Skin epidermis (tissue), 12 donors: ENCODE measurements around the gene ZNF717.
"Not testable (repeated sequence)": the region's sequence is repeated elsewhere in the genome, so short reads cannot be mapped to it uniquely, and the experiment has no call there.

Experiments
- H3K27ac ChIP-seq, 21 experiments: fragments of 200-600 bp; sonication (generic) in 11 of 21; one replicate each; pipeline ENCODE4 v1.5.0; 2020; ENCODE audit warnings: mild to moderate bottlenecking in 3 of 21, inconsistent platforms in 2 of 21, moderate library complexity in 2 of 21
- H3K4me3 ChIP-seq, 7 experiments: fragments of 200-600 bp; sonication (generic) in 2 of 7; one replicate each; pipeline ENCODE4 v1.5.0; 2020; ENCODE audit warnings: inconsistent platforms in 2 of 7, mild to moderate bottlenecking in 2 of 7, moderate library complexity in 1 of 7

The ZNF717 gene

DNA sequence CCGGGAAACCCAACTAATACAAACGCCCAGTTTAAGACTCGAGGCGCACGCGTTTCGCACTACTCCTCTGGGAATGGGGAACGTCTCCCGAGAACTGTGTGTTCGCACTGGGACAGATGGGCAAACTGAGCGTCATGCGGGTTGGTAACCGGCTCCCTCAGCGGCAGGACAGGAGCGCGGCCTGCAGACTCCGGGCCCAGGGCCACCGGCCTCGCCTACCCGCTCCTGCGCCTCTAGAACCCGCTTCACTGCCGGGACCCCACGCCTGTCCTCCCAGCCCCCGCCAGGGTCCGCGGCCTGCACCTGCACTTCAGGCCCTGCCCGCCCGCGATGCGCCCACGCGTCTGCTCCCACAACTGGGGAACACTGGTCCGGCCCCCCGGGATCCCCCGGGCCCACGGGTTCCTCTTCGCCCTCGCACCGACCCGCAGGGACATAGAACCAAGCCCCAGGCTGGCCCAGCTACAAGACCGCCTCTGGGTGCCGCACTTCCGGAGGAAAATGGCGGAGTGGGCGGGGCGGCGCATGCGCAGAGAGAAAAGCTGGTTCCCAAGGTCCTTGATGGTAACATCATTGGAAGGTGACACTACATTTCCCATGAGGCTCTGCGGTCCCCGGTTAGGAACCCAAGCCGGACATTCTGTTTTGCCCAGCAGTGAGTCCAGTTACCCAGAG lies at the start of gene ZNF717:
TSS of gene ZNF717 (minus strand) at position 469 of the 675 bp plus-strand sequence. CDS start 2,187 bp downstream, outside the sequence.
- peak within 1 kb of the TSS; percentile 56 to 77 (median 71) for H3K4me3 ChIP-seq
- H3K27ac ChIP-seq = peak within 1 kb of the TSS; percentile 43 to 95 (median 88)

DNA sequence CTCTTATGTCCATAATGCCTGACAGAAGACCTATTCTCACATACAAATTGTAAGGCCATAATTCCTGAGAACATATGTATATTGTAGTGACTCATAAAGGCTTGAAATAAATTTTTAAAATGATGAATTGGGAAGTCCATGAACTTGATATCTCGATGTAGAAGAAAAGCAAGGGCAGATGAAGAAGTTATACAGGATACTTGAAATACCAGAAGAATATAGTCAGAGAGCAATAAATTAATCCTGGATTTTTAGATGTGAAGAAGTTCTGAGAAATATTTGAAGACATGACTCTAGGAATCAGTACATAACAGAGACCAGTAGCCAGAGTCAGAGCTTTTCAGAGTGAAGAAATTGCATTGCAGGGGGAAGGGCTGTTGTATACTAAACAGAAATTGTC lies 45.7 kb upstream of the ZNF717 start:
- not testable (repeated sequence) for H3K4me3 ChIP-seq, H3K27ac ChIP-seq

DNA sequence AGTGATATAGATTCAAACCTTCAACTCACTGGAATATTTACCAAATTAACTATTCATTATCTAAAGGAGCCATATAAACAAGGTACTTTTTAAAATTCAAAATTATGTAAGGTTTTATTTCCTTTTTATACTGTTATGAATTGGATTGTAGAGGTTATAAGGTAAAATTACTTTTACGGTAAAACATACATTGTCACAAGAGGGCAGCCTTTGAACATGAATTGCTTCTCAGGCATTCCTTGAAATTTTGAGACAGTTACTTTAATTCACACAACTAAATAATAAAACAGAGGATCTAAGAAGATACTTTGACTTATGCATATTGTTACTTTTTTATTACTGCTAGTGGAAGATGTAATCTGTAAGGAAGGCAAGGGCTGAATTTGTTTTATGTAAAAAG lies 32.7 kb upstream of the ZNF717 start:
- H3K4me3 ChIP-seq, H3K27ac ChIP-seq: not testable (repeated sequence)

DNA sequence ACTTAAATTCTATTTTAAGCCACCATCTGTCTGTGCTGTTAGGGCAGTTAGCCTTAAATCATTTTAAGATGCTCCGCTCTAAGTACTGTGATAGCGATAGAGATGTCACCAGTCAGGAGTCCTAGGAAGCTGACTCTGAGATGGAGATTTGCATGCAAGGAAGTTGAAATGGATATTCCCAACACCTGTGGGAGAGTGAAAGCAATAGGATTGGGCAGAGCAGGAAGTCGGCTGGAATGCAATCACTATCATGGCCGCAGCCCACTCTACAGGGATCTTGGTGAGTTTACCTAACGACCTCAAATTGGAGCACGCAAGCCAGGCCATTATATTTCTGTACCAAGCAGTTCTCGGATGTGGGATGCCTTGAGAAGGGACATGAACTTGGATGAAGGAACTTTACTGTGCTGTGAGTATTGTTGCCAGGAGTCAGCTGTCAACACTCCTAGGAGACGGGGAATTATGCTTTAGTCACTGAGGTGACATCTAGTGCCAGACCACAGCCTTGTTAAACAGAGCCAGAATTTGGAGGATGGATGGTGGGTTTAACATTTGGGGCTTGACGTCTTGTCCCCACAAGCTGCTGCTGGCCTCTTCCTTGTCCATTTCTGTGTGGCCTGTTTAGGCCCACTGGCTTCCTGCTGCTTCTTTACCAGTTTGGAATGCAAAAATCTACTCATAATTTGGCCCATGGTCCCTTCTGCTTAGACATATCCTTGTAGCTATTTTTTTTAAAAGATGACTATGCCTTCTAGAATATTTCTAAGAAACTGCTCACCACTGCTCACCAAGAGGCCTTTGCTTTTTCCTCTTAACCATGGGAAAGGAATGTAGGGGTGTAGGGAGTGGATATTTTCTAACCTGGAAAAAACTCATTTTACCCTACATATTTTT lies 31.2 kb upstream of the ZNF717 start:
- H3K4me3 ChIP-seq = not testable (repeated sequence)
- H3K27ac ChIP-seq = peak overlapping the region in 1 of 21 experiments; percentile 12

DNA sequence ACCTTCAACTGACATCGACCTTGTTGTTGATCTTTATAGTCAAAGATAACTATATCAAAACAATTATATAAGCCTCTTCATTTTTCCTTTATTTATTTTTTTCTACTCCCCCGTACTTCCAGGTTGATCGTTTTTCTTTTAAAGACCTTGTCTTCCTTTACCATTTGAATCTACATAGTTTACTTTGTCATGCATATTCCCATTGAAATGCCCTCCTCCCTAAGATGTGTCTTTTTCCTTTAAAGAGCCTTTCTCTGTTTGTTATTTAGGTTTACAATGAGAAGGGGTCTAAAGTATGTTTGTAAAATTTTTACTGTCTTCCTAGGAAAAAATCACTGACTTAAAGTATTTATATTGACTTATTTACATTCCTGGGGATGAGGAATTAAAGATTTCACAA lies 29.4 kb upstream of the ZNF717 start:
- H3K27ac ChIP-seq = no peak overlapping the region
- H3K4me3 ChIP-seq = no peak overlapping the region

DNA sequence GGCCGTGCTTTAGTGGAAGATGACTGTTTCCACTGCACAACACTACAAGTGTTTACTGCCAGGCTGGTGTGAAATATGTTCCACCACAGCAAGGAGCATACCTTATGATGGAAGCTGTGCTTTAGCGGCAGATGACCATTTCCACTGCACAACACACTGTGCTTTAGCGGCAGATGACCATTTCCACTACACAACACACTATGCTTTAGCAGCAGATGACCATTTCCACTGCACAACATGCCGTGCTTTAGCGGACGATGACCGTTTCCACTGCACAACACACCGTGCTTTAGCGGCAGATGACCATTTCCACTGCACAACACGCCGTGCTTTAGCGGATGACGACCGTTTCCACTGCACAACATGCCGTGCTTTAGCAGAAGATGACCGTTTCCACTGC lies 2.8 kb downstream of the ZNF717 start:
- Histone ChIP-seq H3K27ac (no peak overlapping the region), H3K4me3 (no peak overlapping the region)

DNA sequence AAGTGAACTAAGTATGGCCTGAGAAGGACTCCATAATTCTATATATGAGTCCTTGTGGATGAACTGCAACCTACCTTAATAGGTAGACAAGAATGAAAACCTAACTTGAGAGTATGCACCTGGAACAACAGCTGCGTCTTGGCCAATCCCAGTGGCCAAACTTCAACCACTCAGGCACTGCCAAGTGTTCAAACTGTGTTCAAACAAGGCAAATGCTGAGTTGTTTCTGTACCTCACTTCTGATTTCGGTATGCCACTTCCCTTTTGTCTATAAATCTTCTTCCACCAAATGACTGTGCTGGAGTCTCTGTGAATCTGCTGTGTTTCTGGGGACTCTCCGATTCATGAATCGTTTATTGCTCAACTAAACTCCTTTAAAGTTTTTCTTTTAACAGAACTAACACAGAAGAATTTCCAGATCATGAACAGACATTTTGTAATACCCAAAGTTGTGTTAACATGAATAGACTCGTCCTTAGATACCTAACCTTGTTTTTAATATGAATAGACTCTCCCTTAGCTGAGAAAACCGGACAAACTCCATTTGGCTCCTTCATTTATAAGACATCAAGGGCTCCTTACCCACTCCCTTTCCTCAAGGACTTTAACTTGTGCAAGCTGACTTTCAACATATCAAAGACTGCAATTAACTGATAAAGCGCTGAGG lies 4.1 kb downstream of the ZNF717 start:
- no peak overlapping the region for H3K4me3 ChIP-seq

DNA sequence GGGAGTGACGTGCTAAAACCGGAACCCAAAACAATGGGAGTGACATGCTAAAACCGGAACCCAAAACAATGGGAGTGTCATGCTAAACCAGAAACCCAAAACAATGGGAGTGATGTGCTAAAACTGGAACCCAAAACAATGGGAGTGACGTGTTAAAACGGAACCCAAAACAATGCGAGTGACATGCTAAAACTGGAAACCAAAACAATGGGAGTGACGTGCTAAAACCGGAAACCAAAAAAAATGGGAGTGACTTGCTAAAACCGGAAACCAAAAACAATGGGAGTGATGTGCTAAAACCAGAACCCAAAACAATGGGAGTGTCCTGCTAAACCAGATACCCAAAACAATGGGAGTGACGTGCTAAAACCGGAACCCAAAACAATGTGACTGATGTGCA lies 7.6 kb downstream of the ZNF717 start:
- not testable (repeated sequence) for H3K4me3 ChIP-seq, H3K27ac ChIP-seq

More for the DNA sequence above, 4.1 kb downstream of the ZNF717 start:
- peak overlapping the region in 5 of 21 experiments; percentile 10 to 50 (median 37) for H3K27ac ChIP-seq

DNA sequence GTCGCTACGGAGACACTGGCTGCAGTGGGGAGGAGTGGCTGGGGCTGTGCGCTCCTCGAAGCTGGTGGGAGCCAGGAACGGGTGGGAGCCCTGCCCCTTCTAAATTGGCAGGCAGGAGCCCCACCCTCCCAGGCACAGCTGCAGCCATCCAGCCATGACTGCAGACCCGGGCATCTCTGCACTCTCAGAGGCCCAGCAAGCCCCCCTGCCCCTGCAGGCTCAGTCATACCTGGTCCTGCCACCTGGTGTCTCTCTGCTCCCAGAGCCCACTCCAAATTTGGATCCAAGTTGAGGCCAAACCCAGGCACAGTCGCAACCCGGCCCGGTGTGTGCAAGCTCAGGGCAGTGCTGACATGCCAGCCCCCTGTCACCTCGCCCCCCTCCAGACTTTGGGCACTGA lies 13.7 kb downstream of the ZNF717 start:
- H3K27ac ChIP-seq, H3K4me3 ChIP-seq: not testable (repeated sequence)

DNA sequence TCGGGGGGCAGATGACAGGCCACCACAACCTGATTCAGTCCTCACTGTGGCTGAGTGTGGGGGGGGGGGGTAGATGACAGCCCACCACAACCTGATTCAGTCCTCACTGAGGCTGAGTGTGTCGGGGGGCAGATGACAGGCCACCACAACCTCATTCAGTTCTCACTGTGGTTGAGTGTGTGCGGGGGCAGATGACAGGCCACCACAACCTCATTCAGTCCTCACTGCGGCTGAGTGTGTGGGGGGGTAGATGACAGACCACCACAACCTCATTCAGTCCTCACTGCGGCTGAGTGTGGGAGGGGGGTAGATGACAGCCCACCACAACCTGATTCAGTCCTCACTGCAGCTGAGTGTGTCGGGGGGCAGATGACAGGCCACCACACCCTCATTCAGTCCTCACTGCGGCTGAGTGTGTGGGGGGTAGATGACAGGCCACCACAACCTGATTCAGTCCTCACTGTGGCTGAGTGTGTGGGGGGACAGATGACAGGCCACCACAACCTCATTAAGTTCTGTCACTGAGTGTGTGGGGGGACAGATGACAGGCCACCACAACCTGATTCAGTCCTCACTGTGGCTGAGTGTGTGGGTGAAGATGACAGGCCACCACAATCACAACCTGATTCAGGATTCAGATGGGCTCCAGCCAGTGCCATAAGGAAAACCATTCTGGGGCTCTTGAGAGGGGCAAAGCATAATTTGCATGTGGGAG lies 16.9 kb downstream of the ZNF717 start:
- no peak overlapping the region for H3K27ac ChIP-seq
- no peak overlapping the region for H3K4me3 ChIP-seq

DNA sequence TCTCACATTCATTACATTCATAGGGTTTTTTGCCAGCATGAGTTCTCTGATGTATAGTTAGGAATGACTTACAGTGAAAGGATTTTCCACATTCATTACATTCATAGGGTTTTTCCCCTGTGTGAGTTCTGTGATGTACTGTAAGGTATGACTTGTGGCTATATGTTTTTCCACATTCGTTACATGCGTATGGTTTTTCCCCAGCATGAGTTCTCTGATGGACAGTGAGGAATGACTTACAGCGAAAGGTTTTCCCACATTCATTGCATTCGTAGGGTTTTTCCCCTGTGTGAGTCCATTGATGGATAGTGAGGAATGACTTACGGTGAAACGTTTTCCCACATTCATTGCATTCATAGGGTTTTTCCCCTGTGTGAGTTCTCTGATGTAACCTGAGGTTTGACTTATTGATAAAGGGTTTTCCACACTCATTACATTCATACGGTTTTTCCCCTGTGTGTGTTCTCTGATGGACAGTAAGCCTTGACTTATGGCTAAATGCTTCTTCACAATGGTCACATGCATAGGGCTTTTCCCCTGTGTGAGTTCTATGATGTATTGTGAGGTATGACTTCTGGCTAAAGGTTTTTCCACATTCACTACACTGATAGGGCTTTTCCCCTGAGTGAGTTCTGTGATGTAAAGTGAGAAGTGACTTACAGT lies 47.4 kb downstream of the ZNF717 start:
- Histone ChIP-seq H3K4me3 (no peak overlapping the region), H3K27ac (no peak overlapping the region)

DNA sequence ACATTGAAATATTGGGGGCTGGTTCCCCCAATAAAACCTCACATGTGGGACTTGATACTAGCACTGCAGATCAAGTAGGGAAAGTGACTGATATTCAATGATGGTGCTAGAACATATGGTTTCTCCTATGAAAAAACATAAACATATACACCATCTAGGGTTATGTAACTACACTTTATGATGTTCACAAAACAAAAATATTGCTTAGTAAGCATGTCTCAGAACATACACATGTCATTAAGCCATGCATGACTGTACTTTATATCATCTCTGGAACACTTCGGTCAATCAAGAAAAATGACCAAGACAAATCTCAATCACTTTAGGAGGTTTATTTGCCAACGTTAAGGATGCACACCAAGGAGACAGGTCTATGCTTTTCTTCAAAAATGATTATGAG lies 57.4 kb downstream of the ZNF717 start:
- H3K4me3 ChIP-seq = no peak overlapping the region

DNA sequence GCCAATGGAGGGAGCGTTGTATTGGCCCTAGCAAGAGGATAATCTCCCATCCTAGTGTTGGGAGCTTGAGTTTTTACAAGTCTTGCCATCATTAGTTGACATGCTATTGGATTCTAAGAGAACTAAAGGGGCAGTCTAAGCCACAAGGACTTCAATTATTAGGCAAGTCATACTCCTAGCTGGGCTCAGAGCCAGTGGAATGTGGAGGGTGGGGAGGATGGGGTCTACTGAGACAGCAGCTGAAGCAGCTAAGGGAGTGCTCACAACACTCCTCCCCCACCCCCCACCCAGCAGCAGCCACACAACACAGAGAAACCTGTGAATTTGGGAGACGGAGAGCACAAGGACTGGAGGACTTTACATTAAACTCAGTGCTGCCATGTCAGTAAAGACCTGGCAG lies 93.3 kb downstream of the ZNF717 start:
- no peak overlapping the region for H3K27ac ChIP-seq
- H3K4me3 ChIP-seq = no peak overlapping the region

More for the DNA sequence above, 57.4 kb downstream of the ZNF717 start:
- no peak overlapping the region for H3K27ac ChIP-seq

DNA sequence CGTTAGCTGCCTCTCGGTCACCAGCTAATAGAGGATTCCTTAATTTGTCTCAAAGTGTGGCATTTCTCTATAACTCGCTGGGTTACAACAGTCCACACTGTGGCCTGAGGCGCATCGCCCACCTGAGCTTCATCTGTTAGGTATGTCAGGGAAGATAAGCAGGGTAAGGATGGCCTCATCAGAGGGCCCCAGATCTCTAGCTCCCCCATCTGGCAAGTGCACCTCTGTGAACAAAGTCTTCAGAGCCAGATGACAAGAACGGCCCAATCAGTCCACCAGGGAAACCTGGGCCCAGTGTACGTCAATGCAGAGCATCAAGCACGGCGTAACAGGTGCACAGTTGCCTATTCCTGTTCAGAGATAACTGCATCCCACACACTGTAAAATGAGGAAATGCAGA lies 98.0 kb downstream of the ZNF717 start:
- Histone ChIP-seq H3K27ac (no peak overlapping the region), H3K4me3 (no peak overlapping the region)
